ENCODE results near the gene SLC8A3. TPM values are rescaled to one million over a fixed set of nuclear protein-coding genes. Genes with fewer than 3 reads are reported as not detected.

SLC8A3 gene
- total RNA-seq, 1 experiment from 2014 or later: 0.13 TPM

DNA sequence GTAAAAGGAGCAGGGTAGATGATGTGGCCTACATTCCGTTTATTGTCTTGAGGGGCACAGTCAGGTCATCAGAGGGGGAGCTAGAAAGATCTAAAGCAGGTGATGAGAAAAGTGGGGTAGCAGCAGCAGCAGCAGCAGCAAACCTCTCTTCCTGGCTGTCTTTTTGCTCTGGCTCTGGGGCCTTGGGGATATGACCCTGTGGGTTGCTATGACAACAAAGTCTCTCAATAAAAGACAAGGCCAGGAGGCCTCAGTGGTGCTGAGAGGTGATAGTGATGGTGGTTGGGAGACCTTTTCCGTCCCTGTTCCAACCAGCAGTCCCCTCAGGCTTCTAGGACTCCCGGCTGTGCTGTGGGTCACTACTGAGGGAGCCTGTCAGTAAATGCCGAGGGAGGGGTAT, 138.6 kb downstream of the SLC8A3 start:
- no peak overlapping the region for H4K8ac ChIP-seq (replicated peaks; ENCODE audit: insufficient read length, low read depth, low read length)
- no peak overlapping the region for H2BK120ac ChIP-seq (ENCODE audit: low read depth, low read length, poor library complexity, severe bottlenecking)
- H4K5ac ChIP-seq (ENCODE audit: insufficient read length, low read depth, low read length): no peak overlapping the region
- H4K20me1 ChIP-seq (ENCODE audit: control insufficient read depth, insufficient read depth, insufficient read length): no peaks in the 10 kb centered on the region
- H2BK20ac ChIP-seq (ENCODE audit: low read depth, low read length, poor library complexity, severe bottlenecking): no peak overlapping the region
- no peak overlapping the region for H3K56ac ChIP-seq (ENCODE audit: insufficient read length, low read depth, low read length)
- H3K4me2 ChIP-seq (ENCODE audit: insufficient read depth, insufficient read length, low read length): no peak overlapping the region
- H3K4me1 Mint-ChIP-seq: peaks cover 6 to 8% of the 10 kb centered on the region in 2 experiments
- H3K23me2 ChIP-seq (ENCODE audit: insufficient read length, low read depth, low read length, poor library complexity, severe bottlenecking): no peaks in the 10 kb centered on the region
- no peaks in the 10 kb centered on the region; the same call in 1 of the 2 replicates for H3K4me1 ChIP-seq (ENCODE audit: insufficient read depth, low read length)
- no peak overlapping the region for H2BK12ac ChIP-seq (ENCODE audit: insufficient read length, low read depth, low read length)
- TF ChIP-seq, protein P1, sequence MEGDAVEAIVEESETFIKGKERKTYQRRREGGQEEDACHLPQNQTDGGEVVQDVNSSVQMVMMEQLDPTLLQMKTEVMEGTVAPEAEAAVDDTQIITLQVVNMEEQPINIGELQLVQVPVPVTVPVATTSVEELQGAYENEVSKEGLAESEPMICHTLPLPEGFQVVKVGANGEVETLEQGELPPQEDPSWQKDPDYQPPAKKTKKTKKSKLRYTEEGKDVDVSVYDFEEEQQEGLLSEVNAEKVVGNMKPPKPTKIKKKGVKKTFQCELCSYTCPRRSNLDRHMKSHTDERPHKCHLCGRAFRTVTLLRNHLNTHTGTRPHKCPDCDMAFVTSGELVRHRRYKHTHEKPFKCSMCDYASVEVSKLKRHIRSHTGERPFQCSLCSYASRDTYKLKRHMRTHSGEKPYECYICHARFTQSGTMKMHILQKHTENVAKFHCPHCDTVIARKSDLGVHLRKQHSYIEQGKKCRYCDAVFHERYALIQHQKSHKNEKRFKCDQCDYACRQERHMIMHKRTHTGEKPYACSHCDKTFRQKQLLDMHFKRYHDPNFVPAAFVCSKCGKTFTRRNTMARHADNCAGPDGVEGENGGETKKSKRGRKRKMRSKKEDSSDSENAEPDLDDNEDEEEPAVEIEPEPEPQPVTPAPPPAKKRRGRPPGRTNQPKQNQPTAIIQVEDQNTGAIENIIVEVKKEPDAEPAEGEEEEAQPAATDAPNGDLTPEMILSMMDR (conservative IDR thresholded peaks at IDR 0.05): no peak
- peaks cover 3% of the 10 kb centered on the region; the same call in 1 of the 2 replicates for H3K27me3 Mint-ChIP-seq (ENCODE audit: low read depth)
- no peak for DNase-seq
- WGBS (ENCODE audit: extremely low coverage, insufficient read length, low lambda C conversion rate): no CpG with 5 or more reads among the region's 4 CpGs
- no peak overlapping the region for H3K4ac ChIP-seq (ENCODE audit: low read depth, low read length)
- H2AK5ac ChIP-seq (ENCODE audit: insufficient read length, low read length): no peak overlapping the region
- H2AFZ ChIP-seq (ENCODE audit: low read length): no peak overlapping the region
- H3K18ac ChIP-seq (ENCODE audit: insufficient read length, low read depth, low read length): no peak overlapping the region
- no peak overlapping the region for H3K9ac ChIP-seq (ENCODE audit: extremely low read depth, insufficient read length, low read length)
- H4K91ac ChIP-seq (ENCODE audit: insufficient read length, low read depth, low read length): no peak overlapping the region
- H3K9me3 ChIP-seq (ENCODE audit: control insufficient read depth, low read depth, low read length): no peaks in the 10 kb centered on the region
- no peaks in the 10 kb centered on the region for H3K36me3 Mint-ChIP-seq (ENCODE audit: insufficient read depth in 1 of 3, low read depth in 3 of 3)
- H3K27ac Mint-ChIP-seq: no peak overlapping the region
- H3K14ac ChIP-seq (ENCODE audit: insufficient read depth, low read length): no peak overlapping the region
- no peaks in the 10 kb centered on the region for H3K27me3 ChIP-seq (ENCODE audit: insufficient read depth, low read length)
- H3K79me2 ChIP-seq (ENCODE audit: insufficient read depth, low read length): no peaks in the 10 kb centered on the region
- H3K23ac ChIP-seq (ENCODE audit: insufficient read length, low read depth, low read length): no peak overlapping the region
- H3K79me1 ChIP-seq (ENCODE audit: insufficient read depth, low read depth, low read length, poor library complexity, severe bottlenecking): no peaks in the 10 kb centered on the region
- H3T11ph ChIP-seq (ENCODE audit: low read length): no peak overlapping the region
- no peak overlapping the region for H3K4me3 Mint-ChIP-seq
- H3K27ac ChIP-seq (ENCODE audit: insufficient read length, low read depth, low read length): no peak overlapping the region
- H2BK15ac ChIP-seq (ENCODE audit: low read depth, low read length): no peak overlapping the region
- no peaks in the 10 kb centered on the region for H3K9me3 Mint-ChIP-seq
- no peak overlapping the region for H2BK5ac ChIP-seq (ENCODE audit: insufficient read length, low read length)

Measured in H9 (cell line).